ENCODE data around the gene LPA. TPM values are rescaled to one million over a fixed set of nuclear protein-coding genes. Genes with fewer than 3 reads are reported as not detected.

LPA gene
- total RNA-seq (2022; extraction: Qiagen RNA extraction; ENCODE audit: low read depth) = 0.03 to 0.13 TPM (median 0.09 TPM) in 5 replicates

GRCh38 chr6:160664198-160664597 is at the start of gene LPA:
Gene LPA (minus strand): TSS chr6:160664275. CDS start chr6:160664214, 61 bp downstream.

GRCh38 chr6:160701918-160702680 is 38.0 kb upstream of the LPA start, which contains the start of gene PLG:
Gene PLG (plus strand): TSS chr6:160702244. CDS start chr6:160702305, 61 bp downstream.

Other genes starting within 250 kb of the LPA start
- gene PLG, start 38.0 kb upstream of the LPA start, total RNA-seq (2022; extraction: Qiagen RNA extraction; ENCODE audit: low read depth) = not detected in 5 replicates